ENCODE data around the gene PCOLCE2. TPM values are rescaled to one million over a fixed set of nuclear protein-coding genes. Genes with fewer than 3 reads are reported as not detected.

PCOLCE2 gene
- total RNA-seq, 1 donor from 2014 or later, result 5.4 TPM

DNA sequence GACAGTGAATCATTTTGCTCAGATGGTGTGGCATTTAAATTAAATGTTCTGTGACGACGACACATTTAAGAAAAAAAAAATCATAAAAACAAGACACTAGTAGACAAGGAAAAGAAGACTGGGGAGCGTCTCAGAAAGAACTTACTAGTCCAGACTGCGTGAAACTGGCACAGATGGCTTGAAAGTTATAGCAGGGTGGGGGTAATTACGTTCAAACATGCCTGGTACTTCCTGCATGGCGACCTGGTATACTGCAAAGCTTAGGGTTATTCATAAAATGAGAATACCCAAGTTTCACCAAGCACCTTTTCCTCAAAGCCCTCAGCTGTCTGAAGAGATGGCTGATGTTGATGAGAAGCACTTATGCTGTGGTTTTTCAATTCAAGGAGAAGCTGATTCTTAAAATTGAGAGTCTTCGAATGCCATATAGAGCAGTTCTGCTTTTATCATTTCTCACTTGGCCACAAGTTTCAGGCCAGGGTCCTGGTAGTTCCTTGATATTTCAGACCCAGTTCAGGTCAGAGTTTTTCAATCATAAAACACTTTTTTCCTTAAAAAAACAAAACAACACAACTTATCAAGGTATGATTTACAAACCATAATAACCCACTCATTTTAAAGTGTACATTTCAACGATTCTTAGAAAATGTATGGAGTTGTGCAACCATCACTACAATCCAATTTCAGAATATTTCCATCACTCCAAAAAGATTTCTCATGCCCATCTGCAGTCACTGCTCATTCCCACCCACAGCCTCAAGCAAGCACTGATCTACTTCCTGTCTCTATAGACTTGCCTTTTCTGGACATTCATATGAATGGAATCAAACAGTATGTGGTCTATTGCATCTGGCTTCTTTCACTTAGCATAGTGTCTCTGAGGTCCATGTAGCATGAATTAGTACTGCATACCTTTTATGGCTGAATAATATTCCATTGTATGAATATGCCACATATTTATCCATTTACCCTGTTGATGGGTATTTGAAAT is 24.7 kb downstream of the PCOLCE2 start:
- FAIRE-seq, result no peak
- H3K27me3 Mint-ChIP-seq (ENCODE audit: low read depth, unreplicated experiment), result peaks cover 19% of the 10 kb centered on the region
- no peak overlapping the region for H2AFZ ChIP-seq (ENCODE audit: low read depth, low read length)
- no peaks in the 10 kb centered on the region for H4K20me1 ChIP-seq (ENCODE audit: insufficient read depth, low read length)
- no peaks in the 10 kb centered on the region for H3K27me3 ChIP-seq (ENCODE audit: insufficient read depth, low read length)
- no peaks in the 10 kb centered on the region for H3K36me3 ChIP-seq (ENCODE audit: insufficient read depth, low read length)
- no peaks in the 10 kb centered on the region for H3K79me2 ChIP-seq (ENCODE audit: insufficient read depth, low read length)
- no peak overlapping the region for H3K27ac ChIP-seq (ENCODE audit: low read depth, low read length)
- H3K4me1 ChIP-seq (ENCODE audit: insufficient read depth, low read length), result peaks cover 6% of the 10 kb centered on the region
- DNase-seq (ENCODE audit: low read depth), result no peak
- H3K4me2 ChIP-seq (ENCODE audit: low read length), result no peak overlapping the region
- TF ChIP-seq, protein P1, sequence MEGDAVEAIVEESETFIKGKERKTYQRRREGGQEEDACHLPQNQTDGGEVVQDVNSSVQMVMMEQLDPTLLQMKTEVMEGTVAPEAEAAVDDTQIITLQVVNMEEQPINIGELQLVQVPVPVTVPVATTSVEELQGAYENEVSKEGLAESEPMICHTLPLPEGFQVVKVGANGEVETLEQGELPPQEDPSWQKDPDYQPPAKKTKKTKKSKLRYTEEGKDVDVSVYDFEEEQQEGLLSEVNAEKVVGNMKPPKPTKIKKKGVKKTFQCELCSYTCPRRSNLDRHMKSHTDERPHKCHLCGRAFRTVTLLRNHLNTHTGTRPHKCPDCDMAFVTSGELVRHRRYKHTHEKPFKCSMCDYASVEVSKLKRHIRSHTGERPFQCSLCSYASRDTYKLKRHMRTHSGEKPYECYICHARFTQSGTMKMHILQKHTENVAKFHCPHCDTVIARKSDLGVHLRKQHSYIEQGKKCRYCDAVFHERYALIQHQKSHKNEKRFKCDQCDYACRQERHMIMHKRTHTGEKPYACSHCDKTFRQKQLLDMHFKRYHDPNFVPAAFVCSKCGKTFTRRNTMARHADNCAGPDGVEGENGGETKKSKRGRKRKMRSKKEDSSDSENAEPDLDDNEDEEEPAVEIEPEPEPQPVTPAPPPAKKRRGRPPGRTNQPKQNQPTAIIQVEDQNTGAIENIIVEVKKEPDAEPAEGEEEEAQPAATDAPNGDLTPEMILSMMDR (IDR thresholded peaks at IDR 0.05; ENCODE audit: insufficient read depth, low read depth, low read length), result no peak
- no peak for TF ChIP-seq EZH2 (IDR thresholded peaks at IDR 0.05; ENCODE audit: insufficient read depth, low read length)
- H3K9me3 ChIP-seq (ENCODE audit: insufficient read depth, low read depth, low read length), result no peaks in the 10 kb centered on the region
- no peaks in the 10 kb centered on the region for H3K9me3 Mint-ChIP-seq (ENCODE audit: unreplicated experiment)
- peaks cover 10% of the 10 kb centered on the region for H3K4me1 Mint-ChIP-seq (ENCODE audit: low read depth, unreplicated experiment)
- no peak overlapping the region for H3K4me3 ChIP-seq (ENCODE audit: insufficient read depth, low read depth, low read length)
- H3K4me3 Mint-ChIP-seq (ENCODE audit: unreplicated experiment), result peak overlapping the region; percentile 40
- peak overlapping the region; percentile 49 for H3K27ac Mint-ChIP-seq (ENCODE audit: unreplicated experiment)
- no peaks in the 10 kb centered on the region for H3K36me3 Mint-ChIP-seq (ENCODE audit: low read depth, unreplicated experiment)
- no peak overlapping the region for H3K9ac ChIP-seq (ENCODE audit: low read length)

DNA sequence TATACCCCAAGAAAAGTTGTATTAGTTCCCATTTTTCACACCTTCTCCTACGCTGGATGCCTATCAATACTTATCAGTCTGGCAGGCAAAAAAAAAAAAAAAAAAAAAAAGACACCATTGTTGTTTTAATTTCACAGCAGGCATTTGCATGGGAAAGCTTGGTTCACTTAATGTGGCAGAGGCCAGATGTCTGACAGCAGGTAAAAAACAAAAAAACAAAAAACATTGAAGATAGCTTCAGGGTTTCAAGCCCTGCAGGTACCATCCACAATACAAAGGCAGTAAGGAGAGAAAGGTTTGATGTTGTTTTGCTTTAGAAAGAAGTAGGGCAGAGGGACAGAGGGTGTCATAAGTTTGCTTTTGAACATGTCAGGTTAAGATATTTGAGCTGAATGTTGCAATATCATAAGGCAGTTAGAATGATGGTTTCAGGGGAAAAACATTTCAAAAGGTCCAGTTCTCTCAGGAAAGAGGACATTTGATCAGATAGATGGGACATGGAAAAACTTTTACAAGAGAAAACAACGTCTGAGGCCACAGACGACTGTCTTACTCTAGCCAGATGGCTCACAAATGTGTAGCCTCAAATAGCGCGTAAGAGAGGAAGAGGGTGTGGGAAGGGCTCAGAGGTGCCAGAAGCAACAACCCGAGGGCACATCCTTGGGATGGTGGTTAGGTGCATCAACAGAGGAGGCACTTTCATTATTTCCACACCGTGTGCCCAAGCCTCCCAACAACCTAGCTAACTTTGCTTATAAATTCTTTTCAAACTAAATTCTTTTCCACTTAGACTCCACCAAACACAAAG is 25.7 kb downstream of the PCOLCE2 start:
- Histone ChIP-seq H3K4me1 (ENCODE audit: insufficient read depth, low read length) (peaks cover 6% of the 10 kb centered on the region), H2AFZ (ENCODE audit: low read depth, low read length) (no peak overlapping the region), H4K20me1 (ENCODE audit: insufficient read depth, low read length) (no peaks in the 10 kb centered on the region), H3K36me3 (ENCODE audit: insufficient read depth, low read length) (no peaks in the 10 kb centered on the region), H3K4me2 (ENCODE audit: low read length) (peak overlapping the region; percentile 74), H3K27ac (ENCODE audit: low read depth, low read length) (no peak overlapping the region), H3K9ac (ENCODE audit: low read length) (no peak overlapping the region), H3K79me2 (ENCODE audit: insufficient read depth, low read length) (no peaks in the 10 kb centered on the region), H3K4me3 (ENCODE audit: insufficient read depth, low read depth, low read length) (no peak overlapping the region), H3K9me3 (ENCODE audit: insufficient read depth, low read depth, low read length) (no peaks in the 10 kb centered on the region), H3K27me3 (ENCODE audit: insufficient read depth, low read length) (no peaks in the 10 kb centered on the region)
- Mint-ChIP-seq H3K4me3 (ENCODE audit: unreplicated experiment) (no peak overlapping the region), H3K9me3 (ENCODE audit: unreplicated experiment) (no peaks in the 10 kb centered on the region), H3K27me3 (ENCODE audit: low read depth, unreplicated experiment) (peaks cover 19% of the 10 kb centered on the region), H3K4me1 (ENCODE audit: low read depth, unreplicated experiment) (peaks cover 10% of the 10 kb centered on the region), H3K27ac (ENCODE audit: unreplicated experiment) (no peak overlapping the region), H3K36me3 (ENCODE audit: low read depth, unreplicated experiment) (no peaks in the 10 kb centered on the region)
- TF ChIP-seq EZH2 (IDR thresholded peaks at IDR 0.05; ENCODE audit: insufficient read depth, low read length), result no peak
- TF ChIP-seq, protein P1 (IDR thresholded peaks at IDR 0.05; ENCODE audit: insufficient read depth, low read depth, low read length), result no peak
- peak; percentile 47 for FAIRE-seq
- DNase-seq (ENCODE audit: low read depth), result peak; percentile 56

Data from astrocyte (in vitro differentiated cells and primary cell).